Loucy (cell line): ENCODE measurements around the gene PMF1.
A peak's percentile ranks its signal among the peaks of the same experiment; 100 is the strongest.

Experiments used
- H2AFZ ChIP-seq: fragments of 200-600 bp; sonication (generic); 2 replicates; pipeline ENCODE4 v1.6.0; 2016; ENCODE audit warnings: antibody characterized with exemption, mild to moderate bottlenecking, low read length, moderate library complexity
- H3F3A ChIP-seq: fragments of 200-600 bp; 2 replicates; pipeline ENCODE4 v1.6.0; 2016; ENCODE audit warnings: antibody characterized with exemption, low read depth, mild to moderate bottlenecking
- H3K27me3 ChIP-seq: fragments of 200-600 bp; sonication (generic); 2 replicates; pipeline ENCODE4 v1.6.1; 2014; ENCODE audit warnings: low read length, mild to moderate bottlenecking; ENCODE audit not compliant: insufficient read depth, poor library complexity, severe bottlenecking
- H3K36me3 ChIP-seq: fragments of 200-600 bp; sonication (generic); 2 replicates; pipeline ENCODE4 v1.6.1; 2016; ENCODE audit warnings: low read length; ENCODE audit not compliant: insufficient read depth
- H3K4me1 ChIP-seq: fragments of 200-600 bp; sonication (generic); 2 replicates; pipeline ENCODE4 v1.5.1; 2014; ENCODE audit warnings: low read length, mild to moderate bottlenecking; ENCODE audit not compliant: insufficient read depth, poor library complexity, severe bottlenecking
- H3K4me2 ChIP-seq: fragments of 200-600 bp; sonication (generic); 2 replicates; pipeline ENCODE4 v1.6.0; 2014; ENCODE audit warnings: antibody characterized with exemption, low read length, low read depth, mild to moderate bottlenecking; ENCODE audit not compliant: poor library complexity, severe bottlenecking
- H3K4me3 ChIP-seq: fragments of 200-600 bp; sonication (generic); 2 replicates; pipeline ENCODE4 v1.5.1; 2014; ENCODE audit warnings: low read length, mild to moderate bottlenecking, mixed read lengths; ENCODE audit not compliant: poor library complexity, severe bottlenecking
- H3K79me2 ChIP-seq: fragments of 200-600 bp; sonication (generic); 2 replicates; pipeline ENCODE4 v1.6.1; 2014; ENCODE audit warnings: low read length; ENCODE audit not compliant: insufficient read depth
- H3K9ac ChIP-seq: fragments of 200-600 bp; sonication (generic); 2 replicates; pipeline ENCODE4 v1.6.0; 2014; ENCODE audit warnings: mild to moderate bottlenecking, low read depth, low read length, moderate library complexity; ENCODE audit not compliant: poor library complexity, severe bottlenecking
- H3K9me2 ChIP-seq: fragments of 200-600 bp; sonication (generic); replicated peaks from 2 replicates; pipeline ENCODE4 v1.6.1; 2016; ENCODE audit warnings: low read depth, low read length, mixed read lengths
- H3K9me3 ChIP-seq: fragments of 200-600 bp; sonication (generic); 2 replicates; pipeline ENCODE4 v1.6.1; 2014; ENCODE audit warnings: mild to moderate bottlenecking, antibody characterized with exemption, low read length, low read depth; ENCODE audit not compliant: insufficient read depth
- H4K20me1 ChIP-seq: fragments of 200-600 bp; sonication (generic); 2 replicates; pipeline ENCODE4 v1.6.0; 2014; ENCODE audit warnings: antibody characterized with exemption, low read length, mild to moderate bottlenecking; ENCODE audit not compliant: insufficient read depth, poor library complexity, severe bottlenecking
- CTCF ChIP-seq: fragments of 200-600 bp; sonication (generic); conservative IDR thresholded peaks from 2 replicates; pipeline ENCODE4 v1.5.1; 2014; ENCODE audit warnings: mild to moderate bottlenecking, antibody characterized with exemption, low read length
- EZH2phosphoT487 ChIP-seq: fragments of 200-600 bp; IDR thresholded peaks from 2 replicates; pipeline ENCODE4 v1.6.1; 2018; ENCODE audit warnings: antibody characterized with exemption, mild to moderate bottlenecking, moderate library complexity, borderline replicate concordance

PMF1 gene

GRCh38 chr1:156217871-156218270, 5.1 kb downstream of the PMF1 start:
- Histone ChIP-seq H3K9ac (no peak overlapping the region), H3K4me2 (peak overlapping the region; percentile 29), H3K79me2 (peaks cover 30% of the 10 kb centered on the region)

GRCh38 chr1:156220226-156220625, 7.4 kb downstream of the PMF1 start:
- Histone ChIP-seq H3F3A (0 out of 2 replicates have a peak, but pooled peaks cover 3% of the 10 kb centered on the region), H2AFZ (no peak overlapping the region), H3K9ac (no peak overlapping the region), H3K27me3 (no peaks in the 10 kb centered on the region), H3K9me3 (no peaks in the 10 kb centered on the region), H3K4me2 (no peak overlapping the region), H3K9me2 (no peaks in the 10 kb centered on the region), H3K79me2 (peaks cover 11% of the 10 kb centered on the region; the same call in 1 of the 2 replicates), H3K4me1 (peaks cover 7% of the 10 kb centered on the region), H3K4me3 (no peak overlapping the region), H4K20me1 (no peaks in the 10 kb centered on the region), H3K36me3 (peaks cover 21% of the 10 kb centered on the region; the same call in 1 of the 2 replicates)
- no peak for TF ChIP-seq CTCF
- no peak for TF ChIP-seq EZH2phosphoT487

More at GRCh38 chr1:156217871-156218270, 5.1 kb downstream of the PMF1 start:
- H3K9me3 ChIP-seq = no peaks in the 10 kb centered on the region
- TF ChIP-seq CTCF = no peak
- no peak for TF ChIP-seq EZH2phosphoT487
- H2AFZ ChIP-seq = no peak overlapping the region
- 0 out of 2 replicates have a peak, but pooled peaks cover 3% of the 10 kb centered on the region for H3F3A ChIP-seq
- H3K36me3 ChIP-seq = peaks cover 11% of the 10 kb centered on the region; the same call in 1 of the 2 replicates
- H3K4me3 ChIP-seq = no peak overlapping the region
- H3K4me1 ChIP-seq = peaks cover 14% of the 10 kb centered on the region
- no peaks in the 10 kb centered on the region for H4K20me1 ChIP-seq
- H3K27me3 ChIP-seq = no peaks in the 10 kb centered on the region
- H3K9me2 ChIP-seq = no peaks in the 10 kb centered on the region

DNA sequence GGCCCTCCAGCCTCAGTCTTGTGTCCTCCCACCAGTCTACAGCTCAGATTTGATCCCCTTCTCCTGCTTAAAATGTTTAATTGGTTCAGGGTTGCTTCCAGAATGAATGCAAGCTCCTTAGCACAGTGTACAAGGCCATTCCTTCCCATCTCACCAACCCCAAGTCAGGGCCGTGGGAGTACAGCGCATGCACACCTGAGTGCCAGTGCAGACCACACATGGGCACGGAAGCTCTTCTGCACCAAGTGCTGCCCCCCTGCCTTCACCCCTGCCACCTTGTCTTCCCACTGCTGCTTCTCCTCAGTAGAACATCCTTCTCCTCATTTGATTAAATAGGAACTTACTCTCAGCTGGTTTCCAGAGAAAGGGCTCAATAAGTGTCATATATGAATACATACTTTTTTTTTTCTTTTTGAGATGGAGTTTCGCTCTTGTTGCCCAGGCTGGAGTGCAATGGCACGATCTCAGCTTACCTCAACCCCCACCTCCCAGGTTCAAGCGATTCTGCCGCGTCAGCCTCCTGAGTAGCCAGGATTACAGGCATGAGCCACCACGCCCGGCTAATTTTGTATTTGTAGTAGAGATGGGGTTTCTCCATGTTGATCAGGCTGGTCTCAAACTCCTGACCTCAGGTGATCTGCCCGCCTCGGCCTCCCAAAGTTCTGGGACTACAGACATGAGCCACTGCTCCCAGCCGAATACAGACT, 9.3 kb downstream of the PMF1 start:
- peaks cover 26% of the 10 kb centered on the region; the same call in 1 of the 2 replicates for H3K36me3 ChIP-seq
- TF ChIP-seq CTCF (no peak), EZH2phosphoT487 (no peak)
- H3K9me3 ChIP-seq = no peaks in the 10 kb centered on the region
- H3K4me2 ChIP-seq = no peak overlapping the region
- no peak overlapping the region for H3K9ac ChIP-seq
- no peak overlapping the region for H2AFZ ChIP-seq
- 0 out of 2 replicates have a peak, but pooled peaks cover 5% of the 10 kb centered on the region for H3K79me2 ChIP-seq
- H3K27me3 ChIP-seq = no peaks in the 10 kb centered on the region
- H3F3A ChIP-seq = 0 out of 2 replicates have a peak, but pooled peaks cover 3% of the 10 kb centered on the region
- peaks cover 7% of the 10 kb centered on the region for H3K4me1 ChIP-seq
- H4K20me1 ChIP-seq = no peaks in the 10 kb centered on the region
- H3K4me3 ChIP-seq = no peak overlapping the region
- no peaks in the 10 kb centered on the region for H3K9me2 ChIP-seq
